GM19238 (cell line): Measurements from ENCODE around the gene DCP1B.
"Not testable (repeated sequence)": the region's sequence is repeated elsewhere in the genome, so short reads cannot be mapped to it uniquely, and the experiment has no call there.

Experiments
- DNase-seq: peaks from one replicate; pipeline ENCODE4 v3.0.0; 2011; ENCODE audit warnings: low spot score; ENCODE audit not compliant: insufficient read length

DCP1B gene

DNA sequence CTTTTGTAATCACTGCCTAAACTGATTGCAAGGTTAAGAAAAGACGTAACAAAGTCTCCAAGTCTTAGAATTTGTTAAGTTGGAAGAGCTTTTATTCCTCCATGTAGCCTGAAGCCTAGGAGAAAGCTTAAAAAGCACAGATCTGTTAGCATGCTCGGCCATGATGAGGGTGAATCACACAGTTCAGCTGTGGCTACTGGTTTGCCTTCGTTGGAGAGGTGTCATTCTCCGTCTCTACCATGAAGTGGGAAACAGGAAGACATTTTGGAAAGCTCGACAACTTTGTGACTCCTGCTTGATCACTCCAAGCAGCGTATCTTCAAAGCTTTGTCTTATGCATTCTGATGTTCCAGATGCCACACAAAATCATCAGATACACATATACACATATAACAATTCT is 27.1 kb downstream of the DCP1B start:
- DNase-seq, result no peak

- no peak for DNase-seq
Observed at GRCh38 chr12:1974812-1975211, 29.4 kb downstream of the DCP1B start.

DNA sequence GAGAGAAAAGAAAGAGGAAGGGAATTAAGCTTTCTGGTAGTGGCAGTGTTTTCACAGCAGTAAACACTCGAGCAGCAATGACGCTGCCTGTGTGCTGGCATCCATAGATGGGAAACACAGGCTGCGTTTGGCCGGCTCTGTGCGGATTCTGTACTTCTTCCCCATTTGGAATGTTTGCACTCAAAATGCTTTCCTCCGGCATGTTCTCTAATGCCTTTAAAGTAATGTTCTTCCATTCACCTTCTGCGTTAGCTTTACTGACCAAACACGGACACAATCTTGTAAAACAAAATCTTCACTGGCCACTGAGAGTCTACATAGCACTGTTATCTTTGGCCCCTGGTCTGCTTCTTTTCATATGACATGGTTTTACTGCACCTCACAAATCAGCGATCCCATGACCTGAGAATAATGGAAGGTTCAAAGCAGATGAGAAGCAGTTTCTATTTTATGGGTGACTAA is 31.4 kb downstream of the DCP1B start:
- no peak for DNase-seq

DNA sequence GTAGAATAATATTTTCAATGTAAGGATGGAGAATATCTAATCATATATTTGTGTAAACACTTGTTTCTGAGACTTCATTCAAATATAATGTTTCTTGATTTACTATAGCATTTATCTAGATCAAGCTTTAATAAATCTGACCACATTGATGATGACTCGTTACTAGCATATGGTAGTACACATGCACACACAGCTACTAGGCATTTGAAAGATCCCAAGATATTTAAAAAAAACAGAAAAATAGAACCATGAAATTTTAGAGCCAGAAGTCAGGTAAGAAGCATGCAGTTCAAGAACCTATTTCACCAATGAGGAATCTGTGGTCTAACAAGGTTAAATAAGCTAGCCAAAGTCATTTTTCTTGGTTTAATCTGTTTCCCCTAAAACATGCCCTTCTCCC is 32.0 kb downstream of the DCP1B start:
- no peak for DNase-seq

- no peak for DNase-seq
Observed at GRCh38 chr12:1970331-1970900, 33.8 kb downstream of the DCP1B start.

- no peak for DNase-seq
Observed at GRCh38 chr12:1966561-1967226, 37.6 kb downstream of the DCP1B start.

DNA sequence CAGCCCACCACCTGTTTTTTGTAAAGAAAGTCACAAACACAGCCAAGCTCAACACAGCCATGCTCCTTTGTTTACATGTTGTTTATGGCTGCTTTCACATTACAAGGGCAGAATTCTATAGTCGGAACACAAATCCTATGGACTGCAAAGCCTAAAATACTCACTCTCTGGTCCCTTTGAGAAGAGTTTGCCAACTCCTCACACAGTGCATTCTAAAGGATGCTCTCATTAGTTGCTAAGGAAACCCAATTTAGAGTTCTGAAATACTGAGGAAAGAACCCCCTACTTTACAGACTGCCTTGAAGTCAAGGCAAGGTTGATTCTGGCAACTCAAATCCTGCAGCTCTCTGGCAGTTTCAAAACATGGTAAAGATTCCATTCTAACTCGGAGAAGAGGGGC is 38.3 kb downstream of the DCP1B start:
- no peak for DNase-seq

DNA sequence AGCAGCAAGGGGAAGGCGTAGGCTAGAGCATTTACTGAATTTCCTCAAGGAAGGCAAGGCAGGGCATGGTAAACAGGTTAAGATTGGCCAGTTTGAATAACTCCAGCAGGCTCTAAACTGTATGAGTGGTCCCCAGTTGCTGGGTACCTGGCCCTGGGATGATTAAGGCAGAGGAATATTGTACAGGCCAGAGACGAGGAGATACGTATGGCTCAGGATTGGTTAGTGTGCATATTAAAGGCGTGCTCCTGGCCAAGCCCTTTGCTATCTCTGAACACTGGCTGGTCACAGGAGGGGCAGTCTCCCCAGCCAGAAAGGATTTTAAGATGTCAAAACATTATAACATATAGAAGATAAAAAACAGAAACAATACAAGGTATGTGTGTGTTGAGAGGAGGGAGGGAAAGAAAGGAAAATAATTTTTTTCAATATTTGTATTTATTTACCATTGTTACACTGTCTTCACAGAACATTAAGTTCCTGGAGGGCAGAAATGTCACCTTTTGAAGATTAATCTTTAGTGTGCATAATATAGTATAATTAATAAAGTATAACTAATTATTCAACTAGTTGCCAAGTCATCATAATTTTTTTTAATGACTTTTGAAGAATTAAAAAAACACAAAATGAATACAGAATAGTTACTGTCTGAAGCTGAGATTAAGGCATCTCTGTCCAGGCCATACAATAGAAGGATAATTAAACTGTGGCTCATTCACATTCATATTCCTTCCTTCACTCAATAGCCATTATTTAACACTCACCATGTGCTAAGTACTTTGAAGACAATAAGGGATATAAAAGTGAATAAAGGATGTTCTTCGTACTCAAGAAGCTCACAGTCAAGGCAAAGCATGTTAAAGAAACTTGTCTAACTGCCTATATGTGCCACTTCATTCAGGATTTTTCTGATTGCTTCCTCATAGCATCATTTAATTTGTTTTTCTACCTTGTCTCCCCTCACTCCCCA is 41.9 kb downstream of the DCP1B start:
- no peak for DNase-seq

GRCh38 chr12:1956716-1957115 is 47.5 kb downstream of the DCP1B start:
- no peak for DNase-seq

DNA sequence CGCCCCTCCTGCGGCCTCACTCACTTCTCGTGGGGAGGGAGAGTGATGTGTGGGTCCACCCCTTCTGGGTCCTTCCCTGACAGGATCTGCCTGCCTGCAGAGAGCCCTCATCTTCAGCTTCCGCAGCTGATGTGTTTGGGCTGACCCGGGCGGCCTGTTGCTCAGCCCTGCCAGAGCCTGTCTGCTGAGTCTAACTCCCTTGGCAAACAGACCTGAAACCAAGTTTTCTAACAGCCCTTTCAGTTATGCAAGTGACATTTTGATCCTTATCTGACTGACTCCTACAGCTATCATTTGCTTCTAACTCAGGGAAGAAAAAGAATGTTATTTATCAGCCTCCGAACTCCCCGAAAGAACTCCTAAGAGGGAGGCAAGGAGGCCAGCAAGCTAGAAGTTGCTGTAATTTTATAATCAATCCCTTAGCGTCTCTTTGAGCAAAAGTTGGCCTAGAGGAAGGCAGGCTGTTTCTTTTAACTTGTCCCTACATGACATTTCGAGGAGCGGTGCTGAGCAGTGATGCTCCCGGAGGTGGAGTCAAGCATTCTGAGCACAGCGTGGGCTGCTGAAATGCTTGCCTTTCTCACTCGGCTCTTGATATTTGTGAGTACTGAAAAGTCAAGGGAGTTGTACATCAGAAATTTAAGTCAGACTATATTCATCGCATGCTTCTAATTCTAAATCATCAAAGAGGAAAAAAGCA is 54.3 kb downstream of the DCP1B start:
- DNase-seq, result no peak

DNA sequence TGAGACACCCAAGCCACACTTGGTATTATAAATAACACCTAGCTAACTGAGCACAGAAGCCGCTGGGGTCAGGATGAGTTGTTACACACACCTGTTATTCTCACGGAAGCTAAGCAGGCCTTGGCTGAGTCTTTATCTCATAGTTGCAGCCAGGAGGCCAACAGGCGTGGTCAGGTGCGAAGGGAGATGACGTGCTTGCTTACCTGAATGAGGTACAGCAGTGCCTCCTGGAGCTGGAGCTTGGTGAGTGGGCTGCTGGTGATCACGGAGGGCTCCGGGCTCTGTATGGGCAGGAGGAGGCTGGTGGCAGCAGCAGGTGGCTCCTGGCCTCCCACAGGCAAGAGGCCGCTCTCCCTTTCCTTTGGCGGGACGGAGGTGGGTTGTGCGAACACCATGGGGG is 55.4 kb downstream of the DCP1B start:
- no peak for DNase-seq

DNA sequence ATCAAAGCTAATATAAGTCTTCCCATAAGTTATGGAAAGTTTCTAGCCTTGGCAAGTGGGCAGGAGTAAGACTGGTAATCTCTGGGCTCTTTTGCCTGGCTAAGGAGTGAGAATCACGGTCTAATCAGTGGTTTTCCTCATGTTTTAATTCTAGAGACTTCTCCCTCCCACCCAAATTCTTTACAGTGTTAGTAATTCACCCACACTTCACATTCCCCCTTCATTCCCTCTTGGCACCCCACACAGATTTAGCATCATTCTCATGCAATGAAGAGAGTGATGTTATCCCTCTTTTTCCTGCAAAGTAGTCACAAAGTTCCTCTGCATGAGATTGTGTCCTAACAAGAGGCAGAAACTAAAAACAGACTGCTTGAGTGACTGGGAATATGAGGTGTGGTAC is 57.2 kb downstream of the DCP1B start:
- no peak for DNase-seq

- no peak for DNase-seq
Observed at GRCh38 chr12:1946296-1946695, 58.0 kb downstream of the DCP1B start.

- not testable (repeated sequence) for DNase-seq
Observed at GRCh38 chr12:1945502-1945901, 58.8 kb downstream of the DCP1B start.

GRCh38 chr12:1939801-1940607 is 64.3 kb downstream of the DCP1B start:
- DNase-seq, result peak; percentile 76

DNA sequence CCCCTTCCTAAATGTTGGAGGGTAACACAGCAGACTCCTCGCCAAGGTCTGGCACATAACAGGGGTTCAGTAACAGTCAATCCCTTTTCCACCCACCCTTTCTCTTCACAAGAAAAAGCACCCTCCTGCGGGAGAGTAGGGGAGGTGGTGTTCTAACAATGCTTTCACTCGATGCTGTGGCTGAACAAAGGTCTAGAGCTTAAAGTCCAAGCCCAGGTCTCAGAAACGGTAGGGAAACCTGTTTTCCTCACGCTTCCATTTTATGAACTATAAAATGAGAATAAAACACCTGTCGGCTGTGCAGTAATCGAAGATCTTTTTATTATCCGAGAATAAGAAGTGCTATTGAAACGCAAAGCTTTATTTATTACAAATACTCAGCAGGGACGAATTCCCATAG is 64.9 kb downstream of the DCP1B start:
- no peak for DNase-seq

- no peak for DNase-seq
Observed at GRCh38 chr12:1937481-1938224, 66.6 kb downstream of the DCP1B start.

DNA sequence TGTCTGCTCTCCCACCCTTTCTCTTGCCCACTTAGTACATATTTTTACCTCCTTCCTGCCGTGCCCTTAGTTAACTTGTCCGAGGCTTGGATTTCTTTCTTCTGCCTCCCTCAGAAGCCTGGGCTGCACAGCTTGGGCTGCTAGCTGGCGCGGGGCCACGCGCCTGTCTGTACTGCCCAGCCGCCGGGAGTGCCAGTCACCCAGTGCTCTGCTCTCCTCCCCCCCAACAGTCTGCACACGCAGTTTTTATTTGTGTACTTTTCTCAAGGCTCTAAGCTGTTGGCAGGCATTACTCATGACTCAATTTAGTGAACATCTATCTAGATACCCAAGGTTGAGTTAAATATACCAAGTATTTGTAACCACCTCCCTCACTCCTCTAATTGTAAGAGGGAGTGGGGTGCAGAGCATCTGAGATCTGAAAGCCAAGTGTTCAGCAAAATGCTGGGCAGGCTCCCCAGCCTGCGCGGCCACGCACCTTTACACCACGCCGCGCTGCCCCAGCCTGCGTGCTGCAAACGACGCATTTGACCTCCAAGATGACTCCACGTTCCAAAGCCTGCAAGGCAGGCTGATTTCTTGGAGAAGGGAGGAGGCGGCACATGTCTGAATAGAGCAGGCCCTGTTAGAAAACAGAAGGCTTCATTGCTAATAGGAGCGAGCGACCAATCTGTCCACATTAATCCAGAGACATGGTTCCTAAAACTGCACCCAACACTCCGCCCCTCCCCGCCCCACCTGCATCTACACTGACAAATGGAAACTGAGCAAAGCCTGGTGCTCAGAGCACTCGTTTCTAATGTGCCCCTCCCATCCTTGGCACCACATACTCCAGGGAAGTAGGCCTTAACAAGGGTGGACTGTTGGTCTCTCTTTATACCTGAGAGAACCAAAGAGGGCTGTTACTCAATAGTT is 67.6 kb downstream of the DCP1B start:
- no peak for DNase-seq
